Right hindlimb (tissue), 1 donor: Measurements from ENCODE around the gene CDC23.

Experiments
- DNase-seq: peaks from one replicate; pipeline ENCODE4 v3.0.0-alpha.2; 2018

Gene CDC23

GRCh38 chr5:138139781-138140090 is 73.4 kb downstream of the CDC23 start:
- DNase-seq = no peak

GRCh38 chr5:138138949-138139780 is 74.0 kb downstream of the CDC23 start, which contains the start of gene NME5:
Gene NME5 (minus strand): TSS chr5:138139428. CDS start chr5:138138780, 648 bp downstream.
- peak; percentile 69 for DNase-seq
